Stimulated activated CD4-positive, alpha-beta T cell treated with anti-CD3 and anti-CD28 coated beads, Interleukin-4, amount 100 ng/mL, for 1 hour (primary cell): ENCODE measurements around the gene PDE3A.

ENCODE experiments used
- DNase-seq: peaks from one replicate; pipeline ENCODE4 v3.0.0-alpha.2; 2020

The PDE3A gene

GRCh38 chr12:20426957-20427356 is 58.6 kb downstream of the PDE3A start:
- DNase-seq: no peak

- no peak for DNase-seq
Measured at GRCh38 chr12:20429852-20430251, 61.5 kb downstream of the PDE3A start.

- no peak for DNase-seq
Measured at GRCh38 chr12:20432290-20432689, 64.0 kb downstream of the PDE3A start.

GRCh38 chr12:20434996-20435395 is 66.7 kb downstream of the PDE3A start:
- DNase-seq: no peak

- DNase-seq: no peak
Measured at GRCh38 chr12:20436316-20436715, 68.0 kb downstream of the PDE3A start.

GRCh38 chr12:20438299-20438779 is 70.0 kb downstream of the PDE3A start:
- DNase-seq: no peak

- DNase-seq: no peak
Measured at GRCh38 chr12:20439626-20440025, 71.3 kb downstream of the PDE3A start.

GRCh38 chr12:20440408-20440807 is 72.1 kb downstream of the PDE3A start:
- DNase-seq: no peak

GRCh38 chr12:20442322-20442721 is 74.0 kb downstream of the PDE3A start:
- DNase-seq: no peak

- no peak for DNase-seq
Measured at GRCh38 chr12:20443255-20443654, 74.9 kb downstream of the PDE3A start.

- no peak for DNase-seq
Measured at GRCh38 chr12:20443792-20444191, 75.5 kb downstream of the PDE3A start.

- no peak for DNase-seq
Measured at GRCh38 chr12:20444595-20445170, 76.3 kb downstream of the PDE3A start.

- DNase-seq: no peak
Measured at GRCh38 chr12:20445687-20446086, 77.3 kb downstream of the PDE3A start.

- DNase-seq: no peak
Measured at GRCh38 chr12:20446836-20447235, 78.5 kb downstream of the PDE3A start.

- no peak for DNase-seq
Measured at GRCh38 chr12:20448781-20449180, 80.4 kb downstream of the PDE3A start.

GRCh38 chr12:20450591-20451180 is 82.3 kb downstream of the PDE3A start:
- no peak for DNase-seq

GRCh38 chr12:20451761-20452160 is 83.4 kb downstream of the PDE3A start:
- DNase-seq: no peak

- DNase-seq: no peak
Measured at GRCh38 chr12:20452496-20453010, 84.2 kb downstream of the PDE3A start.

GRCh38 chr12:20453756-20454310 is 85.5 kb downstream of the PDE3A start:
- no peak for DNase-seq

GRCh38 chr12:20455001-20455706 is 86.8 kb downstream of the PDE3A start:
- no peak for DNase-seq

GRCh38 chr12:20457582-20457981 is 89.2 kb downstream of the PDE3A start:
- DNase-seq: no peak

- DNase-seq: no peak
Measured at GRCh38 chr12:20458011-20458410, 89.7 kb downstream of the PDE3A start.

GRCh38 chr12:20459920-20460319 is 91.6 kb downstream of the PDE3A start:
- no peak for DNase-seq

- DNase-seq: no peak
Measured at GRCh38 chr12:20460956-20461355, 92.6 kb downstream of the PDE3A start.
